ENCODE measurements around the gene AKAP6.

AKAP6 gene

GRCh38 chr14:32847867-32848266 is 518.8 kb downstream of the AKAP6 start:
- no peak for DNase-seq

- no peak for DNase-seq
These were observed 536.8 kb downstream of the AKAP6 start for GRCh38 chr14:32865827-32866376.

GRCh38 chr14:32883188-32883587 is 554.1 kb downstream of the AKAP6 start:
- no peak for DNase-seq
